A549 (cell line): ENCODE data around the gene OR1J1. TPM values are rescaled to one million over a fixed set of nuclear protein-coding genes. Genes with fewer than 3 reads are reported as not detected.

ENCODE experiments used
- ATAC-seq, 2 experiments: fragments of 200-7000 bp in 1 of 2; fragments of >200 bp in 1 of 2; cut with Nextera tagmentation in 1 of 2; cut with Tn5 transposase in 1 of 2; 3 replicates each; pipeline versions ENCODE4 v1.8.0 to v1.9.1; 2018 to 2020; ENCODE audit warnings: mild to moderate bottlenecking in 1 of 2, moderate library complexity in 1 of 2
- CTCF ChIA-PET: fragments of 300-600 bp; sonication (Branson Sonifier 250); formaldehyde crosslinking; extraction: SDS; loops from one replicate; lab custom pipeline; 2021; ENCODE audit warnings: antibody characterized with exemption, inconsistent platforms; lab: Yijun Ruan, JAX
- POLR2A ChIA-PET: fragments of 350-600 bp; formaldehyde crosslinking; extraction: SDS; loops from one replicate; lab custom pipeline; 2021; ENCODE audit warnings: antibody characterized with exemption, inconsistent platforms; lab: Yijun Ruan, JAX
- DNase-seq, 2 experiments: peaks; one replicate each; pipeline versions ENCODE4 v3.0.0 to v3.0.0-alpha.2; 2011 to 2016; ENCODE audit warnings: low read depth in 1 of 2, low spot score in 1 of 2
- FAIRE-seq: peaks from 2 replicates; lab custom pipeline; 2011; peaks lifted over from hg19 to GRCh38; lab: Jason Lieb, UNC
- H3K27ac ChIP-seq, 2 experiments: fragments of >200 bp; sonication (Bioruptor Twin); formaldehyde crosslinking; 3 replicates each; pipeline ENCODE4 v1.5.1; 2016 to 2017
- H3K4me1 ChIP-seq: fragments of >200 bp; sonication (Bioruptor Twin); formaldehyde crosslinking; 3 replicates; pipeline ENCODE4 v1.6.1; 2016
- H3K4me2 ChIP-seq: fragments of >200 bp; sonication (Bioruptor Twin); formaldehyde crosslinking; 3 replicates; pipeline ENCODE4 v1.6.1; 2016
- H3K4me3 ChIP-seq: fragments of >200 bp; sonication (Bioruptor Twin); formaldehyde crosslinking; 3 replicates; pipeline ENCODE4 v1.5.1; 2016
- H3K9me3 ChIP-seq: fragments of >200 bp; sonication (Bioruptor Twin); formaldehyde crosslinking; 3 replicates; pipeline ENCODE4 v1.6.1; 2016
- CHD2 ChIP-seq: fragments of 150-350 bp; IDR thresholded peaks from 2 replicates; pipeline ENCODE4 v1.6.1; 2014; ENCODE audit warnings: low read length; ENCODE audit not compliant: partially characterized antibody
- CTCF ChIP-seq: fragments of >200 bp; sonication (Bioruptor Twin); formaldehyde crosslinking; IDR thresholded peaks from 3 replicates; pipeline ENCODE4 v1.5.1; 2016
- FOSB ChIP-seq: fragments of 250-450 bp; sonication (Bioruptor Pico); IDR thresholded peaks from 2 replicates; pipeline ENCODE4 v1.5.0; 2020; ENCODE audit warnings: mild to moderate bottlenecking, moderate library complexity
- HES2 ChIP-seq: fragments of >200 bp; sonication (Bioruptor Twin); formaldehyde crosslinking; IDR thresholded peaks from 2 replicates; pipeline ENCODE4 v1.6.1; 2016
- JUN ChIP-seq, 2 experiments: fragments of >200 bp; sonication (Bioruptor Twin); formaldehyde crosslinking; IDR thresholded peaks; 2 replicates in 1 of 2; 3 replicates in 1 of 2; pipeline ENCODE4 v1.6.1; 2016 to 2017
- RAD21 ChIP-seq, 2 experiments: fragments of >200 bp in 1 of 2; sonication (Bioruptor Twin) in 1 of 2; formaldehyde crosslinking in 1 of 2; IDR thresholded peaks in 1 of 2; conservative IDR thresholded peaks in 1 of 2; 2 replicates in 1 of 2; 3 replicates in 1 of 2; pipeline ENCODE4 v1.6.1; 2012 to 2018; ENCODE audit warnings: inconsistent platforms in 1 of 2
- REST ChIP-seq: fragments of 200-600 bp; sonication (generic); IDR thresholded peaks from 2 replicates; pipeline ENCODE4 v1.6.1; 2016; ENCODE audit warnings: antibody characterized with exemption, mild to moderate bottlenecking, moderate library complexity
- SMC3 ChIP-seq: fragments of >200 bp; sonication (Bioruptor Twin); formaldehyde crosslinking; IDR thresholded peaks from 3 replicates; pipeline ENCODE4 v1.6.1; 2018; ENCODE audit warnings: inconsistent platforms
- SREBF2 ChIP-seq: fragments of 450-650 bp; IDR thresholded peaks from 2 replicates; pipeline ENCODE4 v1.6.1; 2014; ENCODE audit warnings: mild to moderate bottlenecking, moderate library complexity
- ZSCAN20 ChIP-seq: fragments of 250-450 bp; sonication (Bioruptor Pico); IDR thresholded peaks from 2 replicates; pipeline ENCODE4 v1.8.0; 2022; ENCODE audit warnings: mild to moderate bottlenecking, moderate library complexity
- WGBS: methylation state at CpG from one replicate; pipeline ENCODE4 v1.1.6; 2017; ENCODE audit errors: missing lambda C conversion rate; 5-methylcytosine and 5-hydroxymethylcytosine counted together
- polyA plus RNA-seq, 4 experiments: library from polyadenylated mRNA; depleted of rRNA in 3 of 4; stranded (reverse); fragments of >200 nt; fragmentation: RNase III in 1 of 4; extraction: RNeasy Plus Mini Kit Qiagen cat#74134 plus additional on column Dnase treatment in 1 of 4; gene quantifications; 2 replicates in 3 of 4; 3 replicates in 1 of 4; pipeline ENCODE4 v1.2.3, GENCODE V29; 2011 to 2017

OR1J1 gene
- polyA plus RNA-seq, 2 of the 4 experiments (the other 2 are of a cell fraction): not detected

- FAIRE-seq: no peak
- H3K4me3 ChIP-seq: no peak overlapping the region
- H3K27ac ChIP-seq: no peak overlapping the region
- TF ChIP-seq SREBF2 (no peak), HES2 (no peak), ZSCAN20 (CRISPR knock-in tag) (no peak), REST (no peak), JUN (IDR thresholded peaks at IDR 0.05) (no peak), RAD21 (conservative IDR thresholded peaks at IDR 0.05 in 1 of 2, IDR thresholded peaks at IDR 0.05 in 1 of 2) (no peak), FOSB (CRISPR knock-in tag) (no peak), CHD2 (no peak)
- TF ChIP-seq, all 56 proteins: peak for 0
- Histone ChIP-seq H3K4me2 (no peak overlapping the region), H3K4me1 (0 out of 3 replicates have a peak, but pooled peaks cover 9% of the 10 kb centered on the region), H3K9me3 (no peaks in the 10 kb centered on the region)
- ChIA-PET CTCF (interaction anchor here (1.1 to 5.4 kb wide), 5 partner anchors 12 to 354 kb away, joined by 3 to 108 read pairs (median 5); partner anchors contain the start of gene OR1J1), POLR2A (no interaction called here)
- DNase-seq (no peak), ATAC-seq (no peak)
- WGBS: 56% methylated on average over 3 of the region's 3 CpGs
Measured at GRCh38 chr9:122466456-122466855, 11.3 kb downstream of the OR1J1 start.

- DNase-seq: peak; percentile 68 to 84
- Histone ChIP-seq H3K4me2 (peak overlapping the region; percentile 78), H3K4me3 (peak overlapping the region; percentile 29), H3K27ac (0 out of 6 replicates have a peak overlapping the region, but pooled peaks of 1 of the 2 experiments have one; percentile 22), H3K9me3 (no peaks in the 10 kb centered on the region), H3K4me1 (0 out of 3 replicates have a peak, but pooled peaks cover 9% of the 10 kb centered on the region)
- TF ChIP-seq REST (no peak), RAD21 (conservative IDR thresholded peaks at IDR 0.05 in 1 of 2, IDR thresholded peaks at IDR 0.05 in 1 of 2) (peak; percentile 90 to 93), CTCF (peak; percentile 93), SMC3 (peak; percentile 92)
- POLR2A ChIA-PET: no interaction called here
- FAIRE-seq: no peak
- WGBS: 21% methylated on average over 10 of the region's 10 CpGs
- CTCF ChIA-PET: interaction anchor here (0.6 to 5.4 kb wide), 33 partner anchors 8 to 487 kb away, joined by 3 to 108 read pairs (median 4); partner anchors contain the start of genes MORN5, NDUFA8 and OR1J1
- peak; percentile 89 to 96 for ATAC-seq
Measured at GRCh38 chr9:122464633-122465567, 12.8 kb downstream of the OR1J1 start.
